Panc1 (cell line): ENCODE results near the gene LCN6. TPM values are rescaled to one million over a fixed set of nuclear protein-coding genes. Genes with fewer than 3 reads are reported as not detected.

ENCODE experiments used
- ATAC-seq: fragments of 200-7000 bp; cut with Tn5 transposase; 2 replicates; pipeline ENCODE4 v1.9.1; 2020; ENCODE audit warnings: mild to moderate bottlenecking, moderate library complexity
- BruUV-seq: library from RNA; stranded (reverse); fragments of 400-500 nt; replicated peaks from 2 replicates; lab custom pipeline; 2021; lab: Mats Ljungman, UMichigan
- CTCF ChIA-PET: fragments of 300-600 bp; sonication (Branson Sonifier 250); formaldehyde crosslinking; loops from one replicate; lab custom pipeline; 2022; ENCODE audit warnings: antibody characterized with exemption; lab: Charles Lee
- POLR2A ChIA-PET: fragments of 300-600 bp; sonication (Branson Sonifier 250); formaldehyde crosslinking; loops from one replicate; lab custom pipeline; 2022; ENCODE audit warnings: antibody characterized with exemption; lab: Charles Lee
- DNase-seq: peaks from one replicate; pipeline ENCODE4 v3.0.0-alpha.2; 2010; ENCODE audit warnings: low read depth, low spot score
- H3K27ac ChIP-seq: 2 replicates; pipeline ENCODE4 v1.5.1; 2011; ENCODE audit warnings: mild to moderate bottlenecking, low read length, inconsistent platforms
- H3K27me3 ChIP-seq: fragments of 200-500 bp; sonication (Bioruptor generic); 2 replicates; pipeline ENCODE4 v1.6.0; 2014; ENCODE audit warnings: low read length, inconsistent platforms; ENCODE audit not compliant: control insufficient read depth, insufficient read depth
- H3K36me3 ChIP-seq: fragments of 200-500 bp; sonication (Bioruptor generic); 2 replicates; pipeline ENCODE4 v1.5.1; 2014; ENCODE audit warnings: inconsistent platforms, mild to moderate bottlenecking, low read length, moderate library complexity; ENCODE audit not compliant: control insufficient read depth, insufficient read depth
- H3K4me1 ChIP-seq: 2 replicates; pipeline ENCODE4 v1.5.1; 2011; ENCODE audit warnings: inconsistent platforms, mild to moderate bottlenecking, low read length, moderate library complexity; ENCODE audit not compliant: control insufficient read depth, insufficient read depth
- H3K4me3 ChIP-seq, 2 experiments: 2 replicates each; pipeline ENCODE4 v1.5.1; 2011 to 2012; ENCODE audit warnings: low read depth in 2 of 2, low read length in 2 of 2, mild to moderate bottlenecking in 2 of 2, inconsistent platforms in 1 of 2, moderate library complexity in 1 of 2
- H3K9me3 ChIP-seq: fragments of 200-500 bp; sonication (Bioruptor generic); 2 replicates; pipeline ENCODE4 v1.5.1; 2014; ENCODE audit warnings: low read depth, mild to moderate bottlenecking, inconsistent platforms, low read length, moderate library complexity; ENCODE audit not compliant: control insufficient read depth, insufficient read depth
- POLR2AphosphoS5 ChIP-seq: IDR thresholded peaks from 2 replicates; pipeline ENCODE4 v1.6.1; 2012; ENCODE audit warnings: mild to moderate bottlenecking, low read depth, low read length, moderate library complexity
- SIN3A ChIP-seq: IDR thresholded peaks from 2 replicates; pipeline ENCODE4 v1.6.1; 2012; ENCODE audit warnings: low read depth, mild to moderate bottlenecking, low read length, moderate library complexity, borderline replicate concordance; ENCODE audit not compliant: insufficient read depth
- TCF7L2 ChIP-seq: IDR thresholded peaks from 2 replicates; pipeline ENCODE4 v1.6.1; 2011; ENCODE audit warnings: mild to moderate bottlenecking, low read depth, low read length, inconsistent platforms
- in situ Hi-C: cut with HindIII; loops from 2 replicates; pipeline ENCODE4 v1.10.0; 2016; ENCODE audit warnings: low sequenced_read_pairs, low pct_unique_long_range_greater_than_20kb
- intact Hi-C: fragments of 100-400 bp; cut with micrococcal nuclease; formaldehyde crosslinking; loops from one replicate; pipeline ENCODE4 v1.10.0; 2022; ENCODE audit not compliant: unreplicated experiment
- total RNA-seq: library from RNA; stranded (reverse); gene quantifications from one replicate; pipeline ENCODE4 v1.2.1, GENCODE V29; 2021; ENCODE audit not compliant: unreplicated experiment
- TF ChIP-seq, protein P1 (sequence below), 2 experiments: IDR thresholded peaks; 2 replicates each; pipeline ENCODE4 v1.6.1; 2011 to 2012; ENCODE audit warnings: low read depth in 2 of 2, control low read depth in 1 of 2, low read length in 1 of 2, mild to moderate bottlenecking in 1 of 2, moderate library complexity in 1 of 2; ENCODE audit not compliant: insufficient read depth in 1 of 2
- TF ChIP-seq, protein P2 (sequence below): fragments of 450-650 bp; IDR thresholded peaks from 2 replicates; pipeline ENCODE4 v1.5.1; 2017; ENCODE audit warnings: mild to moderate bottlenecking

The LCN6 gene
- total RNA-seq, 1 experiment from 2014 or later, result not detected

DNA sequence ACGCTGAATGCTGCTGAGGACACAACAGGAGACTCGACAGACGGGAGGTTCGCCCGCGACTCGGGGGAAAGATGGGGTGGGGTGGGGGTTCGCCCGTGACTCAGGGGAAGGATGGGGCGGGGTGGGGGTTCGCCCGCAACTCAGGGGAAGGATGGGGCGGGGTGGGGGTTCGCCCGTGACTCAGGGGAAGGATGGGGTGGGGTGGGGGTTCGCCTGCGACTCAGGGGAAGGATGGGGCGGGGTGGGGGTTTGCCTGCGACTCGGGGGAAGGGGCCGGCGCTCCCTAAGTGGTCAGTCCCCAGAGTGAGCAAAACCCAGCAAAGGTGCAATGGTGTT lies 2.2 kb downstream of the LCN6 start:
- POLR2A ChIA-PET, result interaction anchor here (0.6 kb wide), 1 partner anchor 16 kb away, joined by 3 read pairs; no protein-coding TSS in a partner anchor
- Histone ChIP-seq H3K4me1 (no peaks in the 10 kb centered on the region), H3K36me3 (no peaks in the 10 kb centered on the region), H3K27me3 (no peaks in the 10 kb centered on the region), H3K4me3 (no peak overlapping the region), H3K27ac (no peak overlapping the region), H3K9me3 (no peaks in the 10 kb centered on the region)
- in situ Hi-C loops, result no loop called here
- BruUV-seq, result no TSS peak
- DNase-seq, result no peak
- ATAC-seq, result no peak
- CTCF ChIA-PET, result no interaction called here
- intact Hi-C loops, result no loop called here
- TF ChIP-seq, protein P1, sequence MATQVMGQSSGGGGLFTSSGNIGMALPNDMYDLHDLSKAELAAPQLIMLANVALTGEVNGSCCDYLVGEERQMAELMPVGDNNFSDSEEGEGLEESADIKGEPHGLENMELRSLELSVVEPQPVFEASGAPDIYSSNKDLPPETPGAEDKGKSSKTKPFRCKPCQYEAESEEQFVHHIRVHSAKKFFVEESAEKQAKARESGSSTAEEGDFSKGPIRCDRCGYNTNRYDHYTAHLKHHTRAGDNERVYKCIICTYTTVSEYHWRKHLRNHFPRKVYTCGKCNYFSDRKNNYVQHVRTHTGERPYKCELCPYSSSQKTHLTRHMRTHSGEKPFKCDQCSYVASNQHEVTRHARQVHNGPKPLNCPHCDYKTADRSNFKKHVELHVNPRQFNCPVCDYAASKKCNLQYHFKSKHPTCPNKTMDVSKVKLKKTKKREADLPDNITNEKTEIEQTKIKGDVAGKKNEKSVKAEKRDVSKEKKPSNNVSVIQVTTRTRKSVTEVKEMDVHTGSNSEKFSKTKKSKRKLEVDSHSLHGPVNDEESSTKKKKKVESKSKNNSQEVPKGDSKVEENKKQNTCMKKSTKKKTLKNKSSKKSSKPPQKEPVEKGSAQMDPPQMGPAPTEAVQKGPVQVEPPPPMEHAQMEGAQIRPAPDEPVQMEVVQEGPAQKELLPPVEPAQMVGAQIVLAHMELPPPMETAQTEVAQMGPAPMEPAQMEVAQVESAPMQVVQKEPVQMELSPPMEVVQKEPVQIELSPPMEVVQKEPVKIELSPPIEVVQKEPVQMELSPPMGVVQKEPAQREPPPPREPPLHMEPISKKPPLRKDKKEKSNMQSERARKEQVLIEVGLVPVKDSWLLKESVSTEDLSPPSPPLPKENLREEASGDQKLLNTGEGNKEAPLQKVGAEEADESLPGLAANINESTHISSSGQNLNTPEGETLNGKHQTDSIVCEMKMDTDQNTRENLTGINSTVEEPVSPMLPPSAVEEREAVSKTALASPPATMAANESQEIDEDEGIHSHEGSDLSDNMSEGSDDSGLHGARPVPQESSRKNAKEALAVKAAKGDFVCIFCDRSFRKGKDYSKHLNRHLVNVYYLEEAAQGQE (IDR thresholded peaks at IDR 0.05; ENCODE audit: insufficient read depth in 1 of 2, low read depth in 2 of 2, low read length in 1 of 2), result no peak
- TF ChIP-seq, protein P2, sequence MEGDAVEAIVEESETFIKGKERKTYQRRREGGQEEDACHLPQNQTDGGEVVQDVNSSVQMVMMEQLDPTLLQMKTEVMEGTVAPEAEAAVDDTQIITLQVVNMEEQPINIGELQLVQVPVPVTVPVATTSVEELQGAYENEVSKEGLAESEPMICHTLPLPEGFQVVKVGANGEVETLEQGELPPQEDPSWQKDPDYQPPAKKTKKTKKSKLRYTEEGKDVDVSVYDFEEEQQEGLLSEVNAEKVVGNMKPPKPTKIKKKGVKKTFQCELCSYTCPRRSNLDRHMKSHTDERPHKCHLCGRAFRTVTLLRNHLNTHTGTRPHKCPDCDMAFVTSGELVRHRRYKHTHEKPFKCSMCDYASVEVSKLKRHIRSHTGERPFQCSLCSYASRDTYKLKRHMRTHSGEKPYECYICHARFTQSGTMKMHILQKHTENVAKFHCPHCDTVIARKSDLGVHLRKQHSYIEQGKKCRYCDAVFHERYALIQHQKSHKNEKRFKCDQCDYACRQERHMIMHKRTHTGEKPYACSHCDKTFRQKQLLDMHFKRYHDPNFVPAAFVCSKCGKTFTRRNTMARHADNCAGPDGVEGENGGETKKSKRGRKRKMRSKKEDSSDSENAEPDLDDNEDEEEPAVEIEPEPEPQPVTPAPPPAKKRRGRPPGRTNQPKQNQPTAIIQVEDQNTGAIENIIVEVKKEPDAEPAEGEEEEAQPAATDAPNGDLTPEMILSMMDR, result no peak
- TF ChIP-seq TCF7L2 (no peak), SIN3A (no peak), POLR2AphosphoS5 (no peak)

DNA sequence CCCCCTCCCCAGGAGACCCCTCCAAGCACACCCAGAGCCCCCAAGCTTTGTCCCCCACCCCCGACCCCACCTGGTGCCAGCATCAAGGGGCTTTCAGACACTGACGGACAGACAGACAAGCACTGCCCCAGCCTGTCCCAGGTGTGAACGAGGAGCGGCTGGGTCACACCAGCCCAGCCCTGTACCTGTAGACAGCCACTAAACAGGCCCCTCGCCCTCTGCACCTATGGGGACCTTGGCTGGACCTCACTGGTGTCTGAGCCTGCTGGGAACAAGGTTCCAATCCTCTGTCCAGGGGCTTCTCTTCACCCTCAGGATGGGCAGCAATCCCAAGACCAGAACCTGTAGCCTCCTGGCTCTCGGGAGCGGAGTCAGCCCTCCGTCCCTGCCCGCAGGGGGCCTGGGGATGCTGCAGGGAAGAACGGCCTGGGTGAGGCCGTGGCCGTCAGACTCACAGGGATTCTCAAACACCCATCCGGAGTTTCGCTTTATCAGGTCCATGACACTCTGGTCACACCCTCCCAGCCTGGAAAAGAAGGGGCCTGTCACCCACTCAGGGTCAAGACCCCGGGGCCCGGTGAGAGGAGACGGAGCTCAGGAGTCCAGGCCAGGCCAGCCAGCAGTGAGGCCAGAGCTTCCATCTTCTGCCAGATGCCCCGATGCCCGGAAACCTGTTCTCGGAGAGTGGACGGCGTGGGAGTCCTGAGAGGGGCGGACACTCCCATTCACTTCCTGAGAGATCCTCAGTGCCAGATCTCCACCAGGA lies 2.8 kb downstream of the LCN6 start:
- intact Hi-C loops (no loop called here), in situ Hi-C loops (no loop called here)
- CTCF ChIA-PET, result interaction anchor here (0.5 to 0.6 kb wide), 2 partner anchors 13 to 71 kb away, joined by 4 read pairs; partner anchors contain the start of gene LCN8
- Histone ChIP-seq H3K36me3 (no peaks in the 10 kb centered on the region), H3K9me3 (no peaks in the 10 kb centered on the region), H3K4me1 (no peaks in the 10 kb centered on the region), H3K27me3 (no peaks in the 10 kb centered on the region), H3K27ac (no peak overlapping the region), H3K4me3 (no peak overlapping the region)
- TF ChIP-seq TCF7L2 (no peak), SIN3A (no peak)
- TF ChIP-seq, protein P2, result no peak
- BruUV-seq, result no TSS peak
- no peak for DNase-seq
- ATAC-seq, result no peak
- POLR2A ChIA-PET, result interaction anchor here (0.6 kb wide), 1 partner anchor 16 kb away, joined by 3 read pairs; no protein-coding TSS in a partner anchor
